MM.1S (cell line): ENCODE measurements around the gene RRH.
"Not testable (repeated sequence)": the region's sequence is repeated elsewhere in the genome, so short reads cannot be mapped to it uniquely, and the experiment has no call there.

Experiments used
- DNase-seq: peaks from one replicate; pipeline ENCODE4 v3.0.0-alpha.2; 2015
- H2AFZ ChIP-seq: fragments of 300-600 bp; sonication (generic); 2 replicates; pipeline ENCODE4 v1.6.0; 2016; ENCODE audit warnings: antibody characterized with exemption, low read length
- H3F3A ChIP-seq: fragments of 300-600 bp; sonication (generic); 2 replicates; pipeline ENCODE4 v1.6.1; 2016; ENCODE audit warnings: mild to moderate bottlenecking, antibody characterized with exemption, low read length, moderate library complexity, mixed read lengths; ENCODE audit not compliant: insufficient read depth
- H3K27ac ChIP-seq: fragments of 300-600 bp; sonication (generic); 2 replicates; pipeline ENCODE4 v1.5.1; 2016; ENCODE audit warnings: mild to moderate bottlenecking, low read length
- H3K27me3 ChIP-seq: fragments of 300-600 bp; sonication (generic); replicated peaks from 2 replicates; pipeline ENCODE4 v1.6.0; 2016; ENCODE audit warnings: low read length; ENCODE audit not compliant: insufficient read depth
- H3K36me3 ChIP-seq: fragments of 300-600 bp; sonication (generic); replicated peaks from 2 replicates; pipeline ENCODE4 v1.6.1; 2016; ENCODE audit warnings: mild to moderate bottlenecking, low read length, mixed read lengths; ENCODE audit not compliant: insufficient read depth
- H3K4me1 ChIP-seq: fragments of 300-600 bp; sonication (generic); 2 replicates; pipeline ENCODE4 v1.6.1; 2016; ENCODE audit warnings: low read length, mixed read lengths
- H3K4me2 ChIP-seq: fragments of 300-600 bp; sonication (generic); 2 replicates; pipeline ENCODE4 v1.6.0; 2016; ENCODE audit warnings: low read depth, low read length
- H3K4me3 ChIP-seq: fragments of 300-600 bp; sonication (generic); 2 replicates; pipeline ENCODE4 v1.5.1; 2016; ENCODE audit warnings: low read length, mixed read lengths
- H3K79me2 ChIP-seq: fragments of 300-600 bp; sonication (generic); 2 replicates; pipeline ENCODE4 v1.6.1; 2016; ENCODE audit warnings: mixed run types, low read length, mixed read lengths
- H3K9ac ChIP-seq: fragments of 300-600 bp; sonication (generic); 2 replicates; pipeline ENCODE4 v1.6.1; 2016; ENCODE audit warnings: low read length, mixed read lengths
- H3K9me2 ChIP-seq: fragments of 300-600 bp; sonication (generic); replicated peaks from 2 replicates; pipeline ENCODE4 v1.6.1; 2016; ENCODE audit warnings: mild to moderate bottlenecking, low read length, mixed read lengths; ENCODE audit not compliant: insufficient read depth
- H3K9me3 ChIP-seq: fragments of 300-600 bp; sonication (generic); replicated peaks from 2 replicates; pipeline ENCODE4 v1.6.1; 2016; ENCODE audit warnings: mild to moderate bottlenecking, low read length, mixed read lengths; ENCODE audit not compliant: insufficient read depth
- H4K20me1 ChIP-seq: fragments of 300-600 bp; sonication (generic); 2 replicates; pipeline ENCODE4 v1.6.1; 2016; ENCODE audit warnings: mild to moderate bottlenecking, low read length, moderate library complexity, mixed read lengths; ENCODE audit not compliant: insufficient read depth
- CTCF ChIP-seq: fragments of 300-600 bp; sonication (generic); IDR thresholded peaks from 2 replicates; pipeline ENCODE4 v1.5.1; 2016; ENCODE audit warnings: antibody characterized with exemption, low read length, mixed read lengths
- EZH2 ChIP-seq: fragments of 300-600 bp; sonication (generic); optimal IDR thresholded peaks from 2 replicates; pipeline ENCODE3; 2017; ENCODE audit warnings: low read depth, mild to moderate bottlenecking, antibody characterized with exemption, low read length, mixed read lengths
- EZH2phosphoT487 ChIP-seq: fragments of 300-600 bp; sonication (generic); IDR thresholded peaks from 2 replicates; pipeline ENCODE4 v1.6.1; 2018; ENCODE audit warnings: antibody characterized with exemption, low read length

RRH gene

DNA sequence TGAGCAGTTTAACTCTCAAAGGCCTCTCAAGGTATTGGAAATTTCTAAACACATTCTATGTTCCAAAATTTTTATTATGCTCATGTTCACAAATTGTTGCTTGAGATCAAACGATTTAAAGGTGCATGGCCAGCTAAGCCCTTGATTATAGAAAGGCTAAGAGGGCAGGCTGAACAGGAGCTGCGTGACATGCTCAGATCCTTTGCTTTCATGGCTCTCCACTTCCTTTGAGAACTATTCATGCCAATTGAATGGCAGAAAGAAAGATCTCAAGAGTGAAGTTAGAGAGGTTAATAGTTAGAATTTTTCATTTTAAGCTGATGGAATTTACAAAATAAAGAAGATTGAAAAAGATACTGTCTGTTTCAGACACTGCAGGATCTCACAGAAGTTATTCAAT, 20.7 kb downstream of the RRH start:
- TF ChIP-seq EZH2 (no peak), CTCF (no peak)
- Histone ChIP-seq H3K4me2 (no peak overlapping the region), H3K9ac (no peak overlapping the region), H3K4me1 (no peaks in the 10 kb centered on the region), H3K4me3 (no peak overlapping the region), H3K36me3 (no peaks in the 10 kb centered on the region), H4K20me1 (no peaks in the 10 kb centered on the region), H2AFZ (no peak overlapping the region), H3K9me2 (no peaks in the 10 kb centered on the region), H3F3A (no peaks in the 10 kb centered on the region), H3K79me2 (no peaks in the 10 kb centered on the region), H3K27me3 (no peaks in the 10 kb centered on the region), H3K27ac (no peak overlapping the region), H3K9me3 (no peaks in the 10 kb centered on the region)
- no peak for DNase-seq

GRCh38 chr4:109850601-109851000, 22.8 kb downstream of the RRH start:
- Histone ChIP-seq H3K27ac (no peak overlapping the region), H3K9ac (no peak overlapping the region), H3K4me2 (no peak overlapping the region), H3K9me2 (no peaks in the 10 kb centered on the region), H3K4me3 (no peak overlapping the region), H3K27me3 (no peaks in the 10 kb centered on the region), H4K20me1 (no peaks in the 10 kb centered on the region), H3K79me2 (no peaks in the 10 kb centered on the region), H3F3A (no peaks in the 10 kb centered on the region), H3K36me3 (no peaks in the 10 kb centered on the region), H3K9me3 (no peaks in the 10 kb centered on the region), H3K4me1 (no peaks in the 10 kb centered on the region), H2AFZ (no peak overlapping the region)
- TF ChIP-seq EZH2 (no peak), EZH2phosphoT487 (no peak), CTCF (no peak)
- DNase-seq = no peak

DNA sequence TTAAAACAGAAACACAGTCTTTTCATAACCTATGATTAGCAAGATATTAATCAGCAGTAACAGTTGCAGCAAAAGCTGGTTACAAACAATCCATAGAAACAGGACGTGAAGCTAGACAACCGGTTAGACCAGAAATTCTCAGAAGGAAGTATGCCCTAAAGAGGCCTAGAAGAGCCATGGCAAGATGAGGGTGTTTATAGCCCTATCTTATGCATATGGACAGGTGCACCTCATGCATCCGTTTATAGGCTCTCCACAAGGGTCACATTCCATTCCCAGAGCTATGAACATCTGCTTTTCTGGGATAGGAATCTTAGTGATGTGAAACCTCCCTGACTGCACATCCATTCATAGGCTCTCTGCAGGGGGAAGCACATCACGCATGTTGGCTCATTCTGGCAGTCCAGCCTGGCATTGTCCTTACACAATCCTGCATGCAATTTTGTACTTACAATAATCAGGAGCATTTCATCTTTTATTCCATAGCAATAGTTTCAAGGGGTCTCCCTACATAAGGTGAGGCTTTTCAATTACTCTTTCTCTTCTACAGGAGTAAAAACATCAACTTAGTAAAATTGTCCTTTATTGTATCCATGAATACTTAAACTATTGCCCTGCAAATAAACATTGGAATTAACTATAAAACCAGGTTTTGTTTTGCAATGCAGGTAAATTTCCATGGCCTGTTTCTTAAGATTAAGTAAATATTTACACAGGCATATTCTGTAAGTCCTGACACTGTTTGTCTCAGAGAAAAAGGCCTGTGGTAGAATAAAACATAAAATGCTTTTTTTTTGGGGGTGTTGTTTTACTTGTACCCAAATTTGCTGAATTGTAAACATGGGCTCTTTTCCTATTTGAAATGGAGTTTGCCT, 31.9 kb downstream of the RRH start:
- H3K9me2 ChIP-seq, H4K20me1 ChIP-seq, H3K9me3 ChIP-seq, DNase-seq, H3K4me2 ChIP-seq, H3K79me2 ChIP-seq, H3K36me3 ChIP-seq, H3K4me1 ChIP-seq, H3K27me3 ChIP-seq, H3K27ac ChIP-seq, H3K4me3 ChIP-seq, H3F3A ChIP-seq, H2AFZ ChIP-seq, H3K9ac ChIP-seq: not testable (repeated sequence)

- H3K36me3 ChIP-seq = no peaks in the 10 kb centered on the region
- no peak for DNase-seq
- H3K9me2 ChIP-seq = no peaks in the 10 kb centered on the region
- H3K27ac ChIP-seq = no peak overlapping the region
- no peak overlapping the region for H2AFZ ChIP-seq
- no peaks in the 10 kb centered on the region for H3F3A ChIP-seq
- no peaks in the 10 kb centered on the region for H4K20me1 ChIP-seq
- no peaks in the 10 kb centered on the region for H3K79me2 ChIP-seq
- H3K9me3 ChIP-seq = no peaks in the 10 kb centered on the region
- no peaks in the 10 kb centered on the region for H3K4me1 ChIP-seq
- no peak overlapping the region for H3K4me2 ChIP-seq
- no peaks in the 10 kb centered on the region for H3K27me3 ChIP-seq
- no peak overlapping the region for H3K9ac ChIP-seq
- TF ChIP-seq EZH2phosphoT487 (no peak), CTCF (no peak), EZH2 (no peak)
- no peak overlapping the region for H3K4me3 ChIP-seq
These were observed 33.5 kb downstream of the RRH start for GRCh38 chr4:109861271-109861670.
